ENCODE data around the gene FMN2.
A peak's percentile ranks its signal among the peaks of the same experiment; 100 is the strongest.
"Not testable (repeated sequence)": the region's sequence is repeated elsewhere in the genome, so short reads cannot be mapped to it uniquely, and the experiment has no call there.

The FMN2 gene

GRCh38 chr1:240148333-240148732 lies 56.6 kb downstream of the FMN2 start:
- DNase-seq: no peak

- DNase-seq: no peak
Measured at GRCh38 chr1:240149484-240150094, 57.9 kb downstream of the FMN2 start.

- no peak for DNase-seq
Measured at GRCh38 chr1:240151136-240151735, 59.6 kb downstream of the FMN2 start.

GRCh38 chr1:240152611-240153297 lies 61.1 kb downstream of the FMN2 start:
- no peak for DNase-seq

- no peak for DNase-seq
Measured at GRCh38 chr1:240155605-240156004, 63.9 kb downstream of the FMN2 start.

- DNase-seq: no peak
Measured at GRCh38 chr1:240164742-240165141, 73.1 kb downstream of the FMN2 start.

- no peak for DNase-seq
Measured at GRCh38 chr1:240169188-240169587, 77.5 kb downstream of the FMN2 start.

- DNase-seq: no peak
Measured at GRCh38 chr1:240170266-240170665, 78.6 kb downstream of the FMN2 start.

GRCh38 chr1:240170806-240171205 lies 79.1 kb downstream of the FMN2 start:
- no peak for DNase-seq

- no peak for DNase-seq
Measured at GRCh38 chr1:240171907-240172306, 80.2 kb downstream of the FMN2 start.

GRCh38 chr1:240173836-240174235 lies 82.2 kb downstream of the FMN2 start:
- DNase-seq: no peak

- DNase-seq: no peak
Measured at GRCh38 chr1:240174734-240175133, 83.1 kb downstream of the FMN2 start.

GRCh38 chr1:240178366-240178765 lies 86.7 kb downstream of the FMN2 start:
- DNase-seq: no peak

GRCh38 chr1:240184682-240185081 lies 93.0 kb downstream of the FMN2 start:
- DNase-seq: not testable (repeated sequence)

GRCh38 chr1:240188139-240188538 lies 96.5 kb downstream of the FMN2 start:
- no peak for DNase-seq

GRCh38 chr1:240189386-240189989 lies 97.8 kb downstream of the FMN2 start:
- DNase-seq: peak; percentile 7

- no peak for DNase-seq
Measured at GRCh38 chr1:240190881-240191401, 99.3 kb downstream of the FMN2 start.

- DNase-seq: no peak
Measured at GRCh38 chr1:240192851-240193250, 101.2 kb downstream of the FMN2 start.

GRCh38 chr1:240193679-240194078 lies 102.0 kb downstream of the FMN2 start:
- DNase-seq: no peak

GRCh38 chr1:240194120-240194519 lies 102.4 kb downstream of the FMN2 start:
- DNase-seq: no peak

- no peak for DNase-seq
Measured at GRCh38 chr1:240198376-240198775, 106.7 kb downstream of the FMN2 start.

GRCh38 chr1:240199758-240200645 lies 108.3 kb downstream of the FMN2 start:
- DNase-seq: no peak

- DNase-seq: no peak
Measured at GRCh38 chr1:240201931-240202330, 110.2 kb downstream of the FMN2 start.
